ENCODE data around the gene MND1.
"Not testable (repeated sequence)": the region's sequence is repeated elsewhere in the genome, so short reads cannot be mapped to it uniquely, and the experiment has no call there.

MND1 gene

DNA sequence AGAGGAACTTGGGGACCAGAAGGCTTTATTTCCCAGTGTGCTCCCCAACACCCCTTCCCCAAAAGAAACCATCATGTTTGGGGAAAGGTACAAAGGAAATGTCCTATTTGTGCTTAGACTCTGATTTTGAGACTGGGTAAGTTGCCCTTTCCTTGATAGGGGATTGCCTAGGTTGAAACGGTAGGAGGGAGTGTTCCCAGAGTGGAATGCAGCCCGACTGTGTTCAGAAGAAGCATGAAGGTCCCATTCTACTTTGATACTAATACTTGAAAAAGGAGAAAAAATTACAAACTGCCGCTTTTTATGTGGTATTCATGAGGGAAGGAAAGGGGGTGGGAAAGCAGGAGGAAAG is 89.2 kb downstream of the MND1 start:
- in situ Hi-C loops (cut with HindIII; ENCODE audit: low sequenced_read_pairs) = no loop called here

DNA sequence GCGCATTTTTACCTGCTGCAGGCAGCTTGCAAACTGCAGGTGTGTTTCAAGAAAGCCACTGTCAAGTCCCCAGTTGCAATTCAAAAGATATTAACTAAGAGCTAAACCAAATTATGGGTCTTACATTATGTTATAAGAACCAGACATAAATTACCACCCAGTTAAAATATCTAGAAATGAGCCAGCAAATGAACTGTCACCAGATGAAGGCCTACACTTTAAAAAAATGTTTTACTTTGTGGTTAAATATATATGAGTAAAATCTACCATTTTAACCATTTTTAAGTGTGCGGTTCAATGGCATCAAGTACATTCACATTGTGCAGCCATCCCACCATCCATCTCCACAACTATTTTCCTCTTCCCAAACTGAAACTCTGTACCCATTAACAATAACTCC is 89.7 kb downstream of the MND1 start:
- in situ Hi-C loops (cut with HindIII; ENCODE audit: low sequenced_read_pairs) = no loop called here

DNA sequence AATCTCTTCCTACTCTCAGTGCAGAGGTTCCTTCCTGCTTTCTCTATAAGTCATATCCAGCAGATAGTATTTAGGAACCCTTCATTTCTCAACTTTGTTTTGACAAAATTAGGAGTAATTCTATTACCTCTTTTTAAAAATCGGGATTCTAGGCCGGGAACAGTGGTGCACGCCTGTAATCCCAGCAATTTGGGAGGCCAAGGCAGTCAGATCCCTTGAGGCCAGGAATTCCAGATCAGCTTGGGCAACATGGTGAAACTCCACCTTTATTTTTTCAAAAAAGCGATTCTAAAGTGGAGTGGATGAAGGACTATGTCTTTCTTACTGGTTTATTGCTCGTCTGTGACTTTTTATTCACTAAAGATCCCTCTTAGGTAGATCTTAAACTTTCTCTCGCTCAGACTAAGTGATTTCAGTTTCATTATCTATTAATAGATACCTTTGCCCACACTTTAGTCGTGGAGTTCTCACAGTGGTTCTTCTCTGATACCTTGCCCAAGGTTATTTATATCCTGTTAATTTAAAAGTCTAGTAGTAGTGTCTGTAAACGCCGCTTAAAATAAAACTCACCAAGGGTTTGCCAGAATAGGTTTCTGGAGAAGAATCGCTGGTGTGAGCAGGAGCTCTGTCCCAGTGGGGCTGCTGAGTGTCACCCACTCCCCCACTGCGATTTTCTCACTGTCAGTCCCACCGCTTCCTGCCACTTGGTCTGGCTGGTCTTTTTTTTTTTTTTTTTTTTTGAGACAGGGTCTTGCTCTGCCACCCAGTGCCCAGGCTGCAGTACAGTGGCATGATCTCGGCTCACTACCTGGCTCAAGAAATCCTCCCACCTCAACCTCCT is 94.6 kb downstream of the MND1 start:
- in situ Hi-C loops (cut with HindIII; ENCODE audit: low sequenced_read_pairs) = no loop called here

DNA sequence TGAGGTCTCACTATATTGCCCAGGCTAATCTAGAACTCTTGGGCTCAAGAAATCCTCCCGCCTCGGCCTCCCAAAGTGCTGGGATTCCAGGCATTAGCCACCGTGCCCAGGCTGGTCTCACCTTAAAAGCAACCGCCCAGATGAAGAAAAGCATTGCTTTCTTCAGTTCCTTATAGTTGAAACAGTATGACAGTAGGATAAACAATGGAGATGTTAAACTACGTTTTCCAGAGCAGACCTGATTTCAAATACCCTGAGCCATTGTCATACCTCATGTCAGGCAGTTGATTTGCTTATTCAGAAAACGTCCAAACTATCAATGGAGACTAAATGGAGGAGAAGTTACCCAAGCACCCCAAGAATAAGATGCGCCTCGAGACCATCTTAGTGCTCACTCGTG is 95.3 kb downstream of the MND1 start:
- in situ Hi-C loops (cut with HindIII; ENCODE audit: low sequenced_read_pairs) = no loop called here

DNA sequence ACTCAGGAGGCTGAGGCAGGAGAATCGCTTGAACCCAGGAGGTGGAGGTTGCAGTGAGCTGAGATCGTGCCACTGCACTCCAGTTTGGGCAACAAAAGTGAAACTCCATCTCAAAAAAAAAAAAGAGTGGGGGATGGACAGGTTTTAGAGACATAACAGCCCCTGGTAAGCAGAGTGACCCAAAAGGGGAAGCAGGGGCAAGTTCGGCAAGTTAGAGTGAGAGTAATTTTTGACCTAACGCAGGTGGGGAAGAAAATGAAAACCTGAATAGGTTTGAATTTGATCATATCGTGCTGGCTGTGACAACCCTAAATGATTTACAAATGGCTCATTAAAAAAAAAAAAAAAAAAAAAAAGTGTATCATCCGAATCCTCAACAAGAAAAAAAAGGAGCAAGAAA is 96.0 kb downstream of the MND1 start:
- in situ Hi-C loops (cut with HindIII; ENCODE audit: low sequenced_read_pairs) = no loop called here

DNA sequence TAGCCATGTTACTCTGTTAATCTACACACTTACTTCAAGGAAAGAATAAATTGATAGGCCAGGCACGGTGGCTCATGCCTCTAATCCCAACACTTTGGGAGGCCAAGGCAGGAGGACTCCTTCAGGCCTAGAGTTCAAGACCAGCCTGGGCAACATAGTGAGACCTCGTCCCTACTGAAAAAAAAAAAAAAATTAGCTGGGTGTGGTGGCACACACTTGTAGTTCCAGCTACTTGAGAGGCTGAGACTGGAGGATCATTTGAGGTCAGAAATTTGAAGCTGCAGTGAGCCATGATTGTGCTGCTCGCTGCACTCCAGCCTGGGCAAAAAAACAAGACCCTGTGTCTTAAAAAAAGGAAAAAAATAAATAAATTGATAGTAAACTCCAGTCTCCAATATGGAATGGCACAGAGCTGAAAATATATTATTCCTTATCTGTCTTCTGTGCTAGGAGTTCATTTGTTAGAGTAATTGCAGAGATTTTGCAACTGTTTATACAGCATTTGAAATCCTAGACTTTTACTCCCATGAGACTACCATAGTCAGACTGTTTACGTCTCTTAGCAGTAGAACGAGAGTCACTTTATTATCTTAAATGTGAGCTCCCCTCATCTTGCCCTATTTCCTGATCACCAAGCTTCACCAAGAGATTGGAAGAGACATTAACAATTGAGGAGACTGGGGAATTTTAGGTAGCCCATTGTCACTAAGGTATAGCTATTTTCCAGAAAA is 102.9 kb downstream of the MND1 start:
- in situ Hi-C loops (cut with HindIII; ENCODE audit: low sequenced_read_pairs) = no loop called here

DNA sequence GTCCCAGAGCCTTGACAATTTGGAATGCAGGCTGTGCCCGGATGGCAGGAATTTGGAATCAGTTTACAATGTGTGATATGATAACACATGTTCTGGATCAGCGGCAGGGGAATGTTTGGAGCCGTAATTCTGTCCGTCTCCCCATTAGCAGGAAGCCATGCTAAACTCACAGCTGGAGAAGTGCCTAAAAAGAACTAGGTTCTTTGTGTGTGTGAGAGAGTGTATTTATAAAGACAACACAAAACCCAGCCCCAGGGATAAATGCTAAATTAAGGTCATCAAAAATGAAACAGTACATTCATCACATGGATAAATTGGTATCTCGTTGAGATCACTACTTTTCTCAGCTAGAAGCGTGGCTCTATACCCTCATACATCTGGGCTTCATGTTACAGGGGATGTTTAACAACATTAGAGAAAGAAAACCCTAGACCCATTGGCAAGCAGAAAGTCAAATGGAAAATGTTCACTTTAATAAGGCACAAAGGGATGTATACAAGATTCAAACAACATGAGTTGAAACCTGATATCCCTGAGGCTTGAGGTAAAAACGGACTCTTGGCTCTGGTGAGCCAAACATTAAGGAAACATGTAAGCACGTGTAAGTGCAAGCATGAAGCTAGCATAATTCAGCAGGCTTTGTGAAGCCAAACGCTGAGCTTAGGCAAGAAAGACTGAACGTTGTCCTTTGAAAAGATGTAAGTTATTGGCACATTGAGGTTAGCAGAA is 103.7 kb downstream of the MND1 start:
- in situ Hi-C loops (cut with HindIII; ENCODE audit: low sequenced_read_pairs) = no loop called here

DNA sequence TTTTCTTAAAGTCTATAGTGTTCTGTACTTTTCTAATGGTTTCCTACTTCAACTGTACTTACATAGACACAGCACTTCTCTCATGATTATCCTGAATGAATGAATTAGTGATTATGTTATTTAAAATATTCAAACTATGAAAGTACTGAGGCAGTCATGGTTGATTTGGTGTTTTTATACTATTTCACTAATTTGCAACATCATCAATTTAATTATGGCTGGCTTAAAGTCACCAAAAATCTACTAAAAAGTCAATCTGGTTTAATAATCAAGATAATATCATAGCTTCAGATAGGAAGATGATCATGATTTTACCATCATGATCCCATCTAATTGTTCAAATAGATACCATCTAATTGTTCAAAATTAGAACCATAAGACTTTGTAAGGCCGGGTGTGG is 104.8 kb downstream of the MND1 start:
- in situ Hi-C loops (cut with HindIII; ENCODE audit: low sequenced_read_pairs) = no loop called here

DNA sequence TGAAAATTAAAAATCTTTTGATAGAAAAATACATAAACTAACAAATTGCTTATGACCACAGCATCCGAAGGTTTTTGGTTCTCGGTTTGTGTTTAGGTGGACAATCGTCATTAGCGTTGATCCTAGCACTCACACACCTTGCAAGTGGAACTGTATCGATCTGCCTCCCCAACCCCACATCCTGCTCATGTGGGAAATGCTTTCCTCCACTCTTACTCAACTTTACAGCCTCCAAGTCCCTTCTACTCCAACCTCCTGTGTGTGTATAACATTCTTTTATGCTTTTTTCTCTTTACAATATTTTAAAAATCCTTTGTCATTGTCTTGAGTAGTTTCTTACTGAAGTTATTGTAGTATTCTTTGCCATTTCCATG is 106.0 kb downstream of the MND1 start:
- in situ Hi-C loops (cut with HindIII; ENCODE audit: low sequenced_read_pairs) = no loop called here

DNA sequence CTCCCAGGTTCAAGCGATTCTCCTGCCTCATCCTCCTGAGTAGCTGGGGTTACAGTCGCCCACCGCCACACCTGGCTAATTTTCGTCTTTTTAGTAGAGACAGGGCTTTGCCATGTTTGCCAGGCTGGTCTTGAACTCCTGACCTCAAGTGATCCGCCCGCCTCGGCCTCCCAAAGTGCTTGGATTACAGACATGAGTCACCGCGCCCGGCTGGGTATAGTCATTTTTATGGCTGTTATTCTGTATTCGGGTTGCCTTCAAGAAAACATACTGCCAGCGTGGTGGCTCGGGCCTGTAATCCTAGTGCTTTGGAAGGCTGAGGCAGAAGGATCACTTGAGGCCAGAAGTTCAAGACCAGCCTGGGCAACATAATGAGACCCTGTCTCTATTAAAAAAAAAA is 106.7 kb downstream of the MND1 start:
- in situ Hi-C loops (cut with HindIII; ENCODE audit: low sequenced_read_pairs) = not testable (repeated sequence)

DNA sequence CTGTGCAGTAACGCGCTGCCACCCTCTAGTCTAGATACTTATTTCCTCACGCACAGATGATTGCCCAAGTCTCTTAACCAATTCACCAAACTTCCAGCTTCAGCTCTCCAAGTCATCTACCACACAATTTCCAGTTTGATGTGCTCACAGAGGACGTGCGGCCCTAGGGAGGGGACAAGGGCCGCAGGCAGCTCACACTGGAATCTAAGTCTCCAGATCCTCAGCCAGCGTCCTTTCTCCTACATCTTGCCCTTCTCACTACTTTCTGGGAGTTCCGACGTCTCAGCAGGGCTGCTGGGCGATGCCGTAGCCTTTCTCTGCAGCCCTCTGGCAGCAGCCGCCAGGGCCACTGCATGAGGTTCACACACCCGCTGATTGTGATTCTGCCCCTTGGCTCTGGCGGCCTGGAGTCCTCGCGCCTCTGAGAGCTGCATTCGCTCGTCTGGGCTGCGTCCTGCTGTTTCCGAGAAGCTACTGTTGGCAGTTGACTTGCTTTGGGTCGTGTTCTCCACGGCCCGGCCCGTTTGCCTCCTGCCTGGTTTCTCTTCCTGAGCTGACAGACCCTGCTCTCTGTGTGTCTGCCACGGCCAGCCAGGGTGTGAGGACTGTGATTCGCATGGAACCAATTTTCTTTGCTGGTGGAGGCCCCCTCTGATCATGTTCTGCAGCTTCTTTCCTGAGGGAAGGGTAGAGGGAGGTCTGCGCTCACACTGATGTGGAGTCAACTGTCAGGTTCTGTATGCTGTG is 107.6 kb downstream of the MND1 start:
- in situ Hi-C loops (cut with HindIII; ENCODE audit: low sequenced_read_pairs) = no loop called here

DNA sequence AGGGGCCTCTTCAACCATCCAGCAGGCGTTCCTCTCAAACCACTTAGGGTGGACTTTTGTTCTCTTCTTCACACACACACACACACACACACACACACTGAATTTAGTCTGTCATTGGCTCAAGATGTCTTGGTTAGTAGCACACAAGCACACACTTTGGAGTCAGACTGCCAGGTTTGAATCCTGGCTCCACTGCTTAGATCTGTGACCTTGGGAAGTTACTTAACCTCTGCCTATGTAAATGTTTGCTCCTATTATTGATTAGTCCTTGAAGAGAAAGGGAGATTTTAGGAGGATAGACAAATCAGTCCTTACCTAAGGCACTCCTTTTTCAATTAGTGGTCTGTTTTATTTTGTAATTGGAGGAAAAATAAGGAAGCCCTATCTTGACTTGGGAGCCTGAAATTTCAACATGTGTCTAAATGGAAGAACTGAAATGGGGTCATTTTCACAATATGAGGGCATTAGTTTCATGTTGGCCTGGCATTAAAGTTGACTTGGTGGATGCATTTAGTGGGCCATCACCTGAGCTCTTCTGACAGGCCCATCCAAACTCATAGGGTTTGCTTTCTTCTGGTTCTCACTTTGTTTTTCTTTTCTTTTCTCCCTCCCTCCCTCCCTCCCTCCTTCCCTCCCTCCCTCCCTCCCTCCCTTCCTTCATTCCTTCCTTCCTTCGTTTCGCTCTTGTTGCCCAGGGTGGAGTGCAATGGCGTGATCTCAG is 108.3 kb downstream of the MND1 start:
- in situ Hi-C loops (cut with HindIII; ENCODE audit: low sequenced_read_pairs) = no loop called here

DNA sequence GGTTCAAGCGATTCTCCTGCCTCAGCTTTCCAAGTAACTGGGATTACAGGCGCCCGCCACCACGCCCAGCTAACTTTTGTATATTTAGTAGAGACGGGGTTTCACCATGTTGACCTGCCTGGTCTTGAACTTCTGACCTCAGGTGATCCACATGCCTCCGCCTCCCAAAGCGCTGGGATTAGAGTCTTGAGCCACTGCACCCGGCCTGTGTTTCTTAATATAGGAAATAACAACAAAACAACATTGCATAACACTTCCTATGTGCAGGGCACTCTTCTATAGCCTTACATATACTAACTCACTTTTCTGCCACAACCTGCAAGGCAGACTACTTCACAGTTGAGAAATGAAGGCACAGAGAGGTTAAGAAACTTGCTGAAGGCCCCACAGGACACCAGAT is 108.9 kb downstream of the MND1 start:
- in situ Hi-C loops (cut with HindIII; ENCODE audit: low sequenced_read_pairs) = no loop called here

DNA sequence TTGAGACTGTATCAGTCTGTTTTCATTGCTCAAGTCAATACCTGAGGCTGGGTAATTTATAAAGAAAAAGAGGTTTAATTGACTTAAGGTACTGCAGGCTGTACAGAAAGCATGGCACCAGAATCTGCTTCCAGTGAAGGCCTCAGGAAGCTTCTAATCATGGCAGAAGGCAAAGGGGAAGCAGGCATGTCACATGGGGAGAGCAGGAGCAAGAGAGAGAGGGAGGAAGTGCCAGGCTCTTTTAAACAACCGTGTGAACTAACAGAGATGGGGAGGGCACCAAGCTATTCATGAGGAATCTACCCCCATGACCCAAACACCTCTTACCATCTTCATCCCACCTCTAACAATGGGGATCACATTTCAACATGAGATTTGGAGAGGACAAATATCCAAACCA is 114.5 kb downstream of the MND1 start:
- in situ Hi-C loops (cut with HindIII; ENCODE audit: low sequenced_read_pairs) = no loop called here

DNA sequence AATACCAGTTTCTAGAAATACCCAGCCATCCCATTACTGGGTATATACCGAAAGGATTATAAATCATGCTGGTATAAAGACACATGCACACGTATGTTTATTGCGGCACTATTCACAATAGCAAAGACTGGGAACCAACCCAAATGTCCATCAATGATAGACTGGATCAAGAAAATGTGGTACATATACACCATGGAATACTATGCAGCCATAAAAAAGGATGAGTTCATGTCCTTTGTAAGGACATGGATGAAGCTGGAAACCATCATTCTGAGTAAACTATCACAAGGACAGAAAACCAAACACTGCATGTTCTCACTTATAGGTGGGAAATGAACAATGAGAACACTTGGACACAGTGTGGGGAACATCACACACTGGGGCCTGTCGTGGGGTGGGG is 117.1 kb downstream of the MND1 start:
- in situ Hi-C loops (cut with HindIII; ENCODE audit: low sequenced_read_pairs) = not testable (repeated sequence)

DNA sequence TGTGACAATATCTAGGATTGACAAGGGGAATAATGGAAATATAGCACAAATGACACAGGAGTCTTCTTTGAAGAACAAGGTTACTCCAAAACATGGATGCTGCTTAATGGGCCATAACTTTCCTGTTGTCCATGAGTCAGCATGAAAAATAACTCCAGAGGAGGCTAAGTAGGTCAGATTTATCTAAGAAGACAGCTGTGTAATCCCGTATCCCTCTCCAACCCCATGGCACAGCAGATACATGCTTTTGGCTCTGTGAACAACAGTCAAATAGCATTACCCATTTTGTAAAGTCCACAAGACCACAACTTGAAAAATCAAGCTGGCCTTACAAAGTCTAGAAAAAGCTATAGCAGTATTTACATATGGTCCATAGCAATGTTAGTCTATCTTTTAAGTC is 119.6 kb downstream of the MND1 start:
- in situ Hi-C loops (cut with HindIII; ENCODE audit: low sequenced_read_pairs) = no loop called here
